K562 (cell line): ENCODE measurements around the gene IL10RB. TPM values are rescaled to one million over a fixed set of nuclear protein-coding genes. Genes with fewer than 3 reads are reported as not detected.
A peak's percentile ranks its signal among the peaks of the same experiment; 100 is the strongest.

Experiments used
- CBX3 ChIP-seq, 2 experiments: IDR thresholded peaks; 1 replicate in 1 of 2; 2 replicates in 1 of 2; pipeline ENCODE4 v1.6.1; 2012; ENCODE audit warnings: inconsistent platforms in 2 of 2, low read length in 2 of 2, borderline replicate concordance in 1 of 2, control low read depth in 1 of 2
- HCFC1 ChIP-seq: IDR thresholded peaks from 2 replicates; pipeline ENCODE4 v1.6.1; 2012; ENCODE audit warnings: low read depth, low read length, improper control_type of control experiment
- KDM4B ChIP-seq, 2 experiments: fragments of 450-650 bp in 1 of 2; sonication (generic) in 1 of 2; IDR thresholded peaks; 2 replicates each; pipeline ENCODE4 v1.6.1; 2016 to 2017; ENCODE audit warnings: borderline replicate concordance in 2 of 2, antibody characterized with exemption in 1 of 2, low read depth in 1 of 2, mild to moderate bottlenecking in 1 of 2
- MTF1 ChIP-seq: fragments of 250-450 bp; sonication (Bioruptor Pico); IDR thresholded peaks from 2 replicates; pipeline ENCODE4 v1.9.0; 2021; ENCODE audit warnings: moderate library complexity, mild to moderate bottlenecking, inconsistent platforms, borderline replicate concordance
- MYC ChIP-seq, 2 experiments: fragments of 250-450 bp in 1 of 2; sonication (Bioruptor Pico) in 1 of 2; IDR thresholded peaks; 2 replicates each; pipeline versions ENCODE4 v1.5.1 to v1.6.1; 2012 to 2021; ENCODE audit warnings: low read depth in 2 of 2, borderline replicate concordance in 1 of 2, improper control_type of control experiment in 1 of 2, low read length in 1 of 2, mild to moderate bottlenecking in 1 of 2, moderate library complexity in 1 of 2
- NCOA1 ChIP-seq: fragments of 450-650 bp; IDR thresholded peaks from 2 replicates; pipeline ENCODE4 v1.6.1; 2016; ENCODE audit warnings: low read depth
- SMARCA4 ChIP-seq: fragments of 450-650 bp; IDR thresholded peaks from 2 replicates; pipeline ENCODE4 v1.6.1; 2016
- STAT6 ChIP-seq: sonication (generic); formaldehyde crosslinking; IDR thresholded peaks from 2 replicates; pipeline ENCODE4 v1.8.1; 2023; ENCODE audit warnings: mild to moderate bottlenecking, missing genetic modification reagents
- TFE3 ChIP-seq: fragments of 450-650 bp; formaldehyde crosslinking; IDR thresholded peaks from 2 replicates; pipeline ENCODE4 v1.4.0; 2020; ENCODE audit warnings: mild to moderate bottlenecking, mixed read lengths
- ZNF318 ChIP-seq, 2 experiments: fragments of 450-650 bp; IDR thresholded peaks; 2 replicates each; pipeline ENCODE4 v1.6.1; 2016; ENCODE audit warnings: mild to moderate bottlenecking in 2 of 2, borderline replicate concordance in 1 of 2, low read depth in 1 of 2, moderate library complexity in 1 of 2
- polyA plus RNA-seq, 8 experiments: library from polyadenylated mRNA; depleted of rRNA in 4 of 8; stranded (reverse) in 5 of 8; unstranded in 3 of 8; fragments of >200 nt; fragmentation: Nextera tagmentation in 2 of 8; fragmentation: Illumina TruSeq in 1 of 8; extraction: Ambion mirVana in 2 of 8; extraction: Trizol in 1 of 8; gene quantifications; 2 replicates each; pipeline versions ENCODE4 v1.2.1 to v1.2.3, GENCODE V29; 2011 to 2014; ENCODE audit warnings: inconsistent platforms in 1 of 8, missing spikeins in 1 of 8
- total RNA-seq, 7 experiments: library from RNA; depleted of rRNA in 6 of 7; stranded (reverse); fragments of >200 nt in 6 of 7; fragmentation: Illumina TruSeq in 2 of 7; extraction: Trizol in 2 of 7; gene quantifications; 2 replicates each; pipeline versions ENCODE4 v1.2.1 to v1.2.3, GENCODE V29; 2011 to 2021; ENCODE audit warnings: low replicate concordance in 1 of 7

IL10RB gene
- total and polyA plus RNA-seq, 9 of the 15 experiments (the other 6 are each of a cell fraction or from before 2014, with no cell fraction given), result 10.9 to 33.8 (median 23.0) TPM

- TF ChIP-seq STAT6 (CRISPR knock-in tag) (peak; percentile 84; the same call in 1 of the 2 replicates), NCOA1 (0 out of 2 replicates have a peak, but pooled peaks have one; percentile 33), MTF1 (CRISPR knock-in tag) (no peak), MYC (IDR thresholded peaks at IDR 0.05; ENCODE audit: low read depth, low read length) (peak; percentile 91), MYC (CRISPR knock-in tag; IDR thresholded peaks at IDR 0.05; ENCODE audit: borderline replicate concordance, low read depth) (peak; percentile 71; the same call in 1 of the 2 replicates), KDM4B (IDR thresholded peaks at IDR 0.05; ENCODE audit: borderline replicate concordance in 2 of 2, low read depth in 1 of 2) (peak in 1 of 2 experiments; percentile 66; a peak in 1 of 4 replicates), SMARCA4 (peak; percentile 54), CBX3 (IDR thresholded peaks at IDR 0.05; ENCODE audit: borderline replicate concordance in 1 of 2, low read length in 2 of 2) (0 out of 3 replicates have a peak, but pooled peaks of 1 of the 2 experiments have one; percentile 9), ZNF318 (IDR thresholded peaks at IDR 0.05; ENCODE audit: borderline replicate concordance in 1 of 2, low read depth in 1 of 2) (no peak), TFE3 (no peak), HCFC1 (peak; percentile 41; the same call in 1 of the 2 replicates)
Observed at GRCh38 chr21:33324291-33325221, 58.4 kb downstream of the IL10RB start, which contains the start of gene IFNAR1 (continued).
